AML-193 (cell line): ENCODE data around the gene PPP4R2.
"Not testable (repeated sequence)": the region's sequence is repeated elsewhere in the genome, so short reads cannot be mapped to it uniquely, and the experiment has no call there.

Experiments
- DNase-seq, 2 experiments: peaks; one replicate each; lab custom pipeline; 2025; lab: John Stamatoyannopoulos, UW

PPP4R2 gene

DNA sequence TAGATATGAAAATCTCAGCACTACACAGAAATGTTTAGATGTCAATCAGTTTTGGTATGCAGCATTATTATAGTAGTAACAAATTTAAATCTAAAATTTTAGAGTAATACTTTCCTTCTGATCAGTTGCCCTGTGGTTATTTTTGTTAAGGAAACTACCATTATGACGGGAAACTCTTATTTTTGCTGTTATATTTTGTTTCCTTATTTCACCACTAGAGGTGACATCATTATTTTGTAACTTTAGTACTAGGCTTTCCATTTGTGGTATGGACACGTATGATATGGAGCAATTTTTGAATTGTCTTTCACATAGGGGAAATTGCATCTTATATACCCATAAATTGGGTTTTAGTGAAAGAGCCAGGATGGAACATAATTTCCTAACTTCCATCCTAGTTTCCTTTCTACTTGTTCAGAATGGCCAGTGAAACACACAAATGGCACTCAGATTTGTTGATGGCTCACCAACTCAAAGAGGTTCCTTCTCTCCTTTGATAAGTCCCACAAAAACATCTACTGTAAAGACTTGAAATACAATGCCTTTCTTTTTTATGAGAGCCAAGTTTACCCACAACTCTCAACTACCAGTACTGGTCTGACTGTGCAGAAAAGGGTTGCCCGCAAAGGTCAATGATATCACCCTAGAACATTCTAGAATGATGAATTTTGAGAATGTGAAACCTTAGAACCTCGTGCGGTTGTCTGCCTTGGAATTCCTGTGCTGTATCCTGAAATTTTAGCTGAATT is 19.4 kb upstream of the PPP4R2 start:
- peak; percentile 99 for DNase-seq

DNA sequence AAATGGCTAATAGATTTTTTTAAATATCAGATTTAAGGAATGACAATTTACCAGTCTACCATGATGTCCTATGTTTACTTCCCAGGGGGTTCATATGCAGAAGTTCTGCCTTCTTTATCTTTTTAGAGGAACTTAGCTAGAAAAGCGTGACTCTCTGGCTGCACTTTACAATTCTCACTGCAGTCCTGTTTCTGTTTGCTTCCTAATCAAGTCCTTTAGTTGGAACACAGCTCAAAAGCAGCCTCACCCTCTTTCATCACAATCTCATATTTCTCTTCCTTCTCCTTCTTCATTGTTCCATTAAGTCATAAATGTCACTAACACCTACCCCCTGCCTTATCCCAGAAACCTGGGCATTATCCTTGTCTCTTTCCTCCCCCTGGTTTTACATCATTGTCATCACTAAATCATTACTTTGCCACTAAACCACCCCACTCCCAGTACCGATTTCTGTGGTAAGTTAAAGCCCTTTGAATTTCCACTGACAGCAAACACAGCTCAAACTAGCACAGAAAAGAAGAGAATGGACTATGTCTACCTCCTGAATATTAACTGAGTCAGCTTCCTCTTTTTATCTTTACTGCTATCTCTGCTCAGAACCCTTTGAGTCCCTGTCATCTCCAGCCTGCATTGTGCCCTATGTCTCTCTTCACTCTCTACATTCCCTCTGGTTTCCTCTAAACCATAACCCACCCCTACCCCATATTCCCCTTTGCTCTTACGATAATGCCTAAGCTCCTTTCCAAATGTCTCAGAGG is 13.8 kb upstream of the PPP4R2 start:
- DNase-seq = peak; percentile 33 to 50

DNA sequence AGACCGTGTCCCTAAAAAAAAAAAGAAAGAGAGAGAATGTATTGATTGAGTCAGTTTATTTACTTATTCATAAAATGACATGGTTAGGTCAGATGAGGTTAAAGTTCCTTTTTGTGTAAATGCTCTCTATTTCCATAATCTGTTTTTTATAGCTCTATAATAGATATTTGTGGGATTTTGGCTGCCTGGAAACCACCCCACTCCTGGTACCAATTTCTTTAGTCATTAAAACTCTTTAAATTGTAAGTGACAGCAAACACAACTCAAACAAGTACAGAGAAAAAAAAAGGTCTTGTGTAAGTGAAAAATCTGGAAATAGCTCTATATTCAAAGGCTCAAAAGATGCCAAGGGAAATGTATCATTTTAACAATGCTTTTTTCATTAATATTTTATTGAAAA is 11.0 kb upstream of the PPP4R2 start:
- no peak for DNase-seq

DNA sequence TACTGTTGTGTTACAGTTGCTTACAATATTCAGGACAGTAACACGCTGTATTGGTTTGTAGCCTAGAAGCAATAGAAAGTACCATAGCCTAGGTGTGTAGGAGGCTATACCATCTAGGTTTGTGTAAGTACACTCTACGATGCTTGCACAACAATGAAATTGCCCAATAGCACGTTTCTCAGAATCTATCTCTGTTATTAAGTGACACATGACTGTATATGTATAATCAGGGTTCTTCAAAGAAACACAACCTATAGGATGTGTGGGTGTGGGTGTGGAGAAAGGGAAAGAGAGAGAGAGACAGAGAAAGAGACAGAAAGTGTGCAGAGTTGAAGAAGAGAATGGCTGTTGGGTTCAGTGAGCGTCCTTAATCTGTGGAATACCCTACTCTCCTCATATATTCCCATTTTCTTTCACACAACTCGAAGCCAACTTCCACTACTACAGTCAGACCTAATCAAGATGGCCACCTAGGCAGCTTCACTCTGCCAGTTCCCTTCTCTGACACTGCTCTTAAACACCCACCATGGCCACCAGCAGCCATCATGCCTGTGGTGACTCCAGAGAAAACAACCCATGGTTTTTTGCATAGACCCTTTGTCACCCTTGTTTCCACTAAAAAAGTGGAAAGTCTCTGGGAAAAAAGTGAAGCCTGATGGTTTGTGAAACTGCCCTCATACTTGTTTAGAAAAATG is 5.8 kb upstream of the PPP4R2 start:
- DNase-seq = peak in 1 of 2 experiments; percentile 33

DNA sequence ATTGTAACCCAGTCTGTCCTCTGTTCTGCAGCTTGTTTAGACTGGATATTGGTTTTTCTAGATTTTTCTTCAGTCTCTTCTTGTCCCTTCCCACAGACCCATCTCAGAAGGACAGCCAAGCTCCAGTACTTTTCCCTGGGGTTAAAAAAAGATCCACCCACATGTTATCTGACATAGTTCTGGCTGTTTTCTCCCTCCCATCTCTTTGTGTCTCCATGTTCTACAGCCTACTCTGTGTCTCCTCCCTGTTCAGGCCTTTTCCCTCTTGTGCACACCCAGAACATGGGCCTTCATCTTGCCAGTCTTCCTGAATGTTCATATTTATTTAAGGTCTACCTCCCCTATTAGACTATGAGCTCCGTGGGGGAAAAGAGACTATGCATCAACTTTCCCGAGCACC is 5.1 kb upstream of the PPP4R2 start:
- no peak for DNase-seq

DNA sequence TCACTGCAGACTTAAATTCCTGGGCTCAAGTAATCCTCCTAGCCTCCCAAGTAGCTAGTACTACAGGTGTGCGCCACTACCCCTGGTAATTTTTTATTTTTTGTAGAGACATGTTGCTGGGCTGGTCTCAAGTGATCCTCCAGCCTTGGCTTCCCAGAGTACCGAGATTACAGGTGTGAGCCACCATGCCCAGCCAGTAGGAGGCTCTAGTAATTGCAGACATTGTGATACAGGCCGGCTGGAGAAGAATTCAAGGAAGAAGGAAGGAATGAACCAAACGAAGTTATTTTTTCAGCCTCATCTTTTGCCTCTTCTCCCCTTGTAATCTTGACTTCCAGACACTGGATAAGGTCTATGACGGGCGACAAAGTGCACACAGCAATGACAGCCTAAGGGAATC is 3.2 kb upstream of the PPP4R2 start:
- no peak for DNase-seq

DNA sequence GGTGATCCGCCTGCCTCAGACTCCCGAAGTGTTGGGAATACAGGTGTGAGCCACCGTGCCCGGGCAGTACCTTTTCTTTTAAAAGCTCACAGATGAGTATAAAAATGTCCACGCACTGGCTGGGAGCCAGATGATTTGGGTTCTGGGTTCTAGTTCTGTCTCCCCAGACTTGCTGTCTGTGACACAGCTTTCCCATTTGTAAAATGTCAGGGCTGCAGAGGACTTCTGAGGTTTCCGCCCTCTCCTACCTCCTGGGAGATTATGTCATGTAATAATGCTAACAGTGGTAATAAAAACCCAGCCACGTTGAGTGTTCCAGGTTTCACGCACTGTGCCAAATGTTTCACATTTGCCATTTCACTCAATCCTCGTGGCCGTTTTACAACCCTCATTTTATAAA is 1.3 kb upstream of the PPP4R2 start:
- DNase-seq = no peak

DNA sequence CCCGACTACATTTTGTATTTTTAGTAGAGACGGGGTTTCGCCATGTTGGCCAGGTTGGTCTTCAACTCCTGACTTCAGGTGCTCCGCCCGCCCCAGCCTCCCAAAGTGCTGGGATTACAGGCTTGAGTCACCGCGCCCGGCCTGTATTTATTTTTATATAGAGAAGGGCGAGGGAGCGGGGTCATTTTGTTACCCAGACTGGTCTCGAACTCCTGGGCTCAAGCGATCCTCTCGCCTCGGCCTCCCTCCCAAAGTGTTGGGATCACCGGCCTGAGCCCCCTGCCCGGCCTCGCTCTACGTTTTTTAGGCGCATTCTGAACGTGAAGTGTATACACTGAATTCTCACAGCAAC is 514 bp upstream of the PPP4R2 start:
- DNase-seq = no peak

DNA sequence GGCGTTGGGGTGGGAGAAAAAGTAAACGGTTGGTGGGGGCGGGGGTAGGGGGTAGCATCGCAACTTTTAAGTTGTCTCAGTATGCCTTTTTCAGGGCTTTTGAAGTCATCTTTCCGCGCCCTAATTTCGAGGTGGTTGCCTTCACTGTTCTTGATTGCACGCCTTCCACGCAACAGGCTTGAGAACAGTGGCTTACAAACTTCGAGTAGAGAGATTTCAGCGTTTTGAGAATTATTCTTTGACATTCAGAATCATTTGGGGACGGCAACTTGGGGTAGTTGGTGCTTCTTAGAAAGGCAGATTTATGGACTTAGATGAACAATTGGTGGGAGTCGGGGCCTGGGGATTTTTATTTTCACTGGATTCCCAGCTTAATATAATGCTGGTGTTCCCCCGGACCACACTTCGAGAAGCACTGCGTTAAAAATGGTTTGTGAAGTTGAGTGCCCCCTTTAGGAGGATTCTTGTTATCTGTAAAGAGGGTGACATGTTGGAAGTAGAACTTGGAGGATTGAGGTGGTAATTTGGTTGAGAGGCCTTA is 880 bp downstream of the PPP4R2 start:
- peak; percentile 75 for DNase-seq

DNA sequence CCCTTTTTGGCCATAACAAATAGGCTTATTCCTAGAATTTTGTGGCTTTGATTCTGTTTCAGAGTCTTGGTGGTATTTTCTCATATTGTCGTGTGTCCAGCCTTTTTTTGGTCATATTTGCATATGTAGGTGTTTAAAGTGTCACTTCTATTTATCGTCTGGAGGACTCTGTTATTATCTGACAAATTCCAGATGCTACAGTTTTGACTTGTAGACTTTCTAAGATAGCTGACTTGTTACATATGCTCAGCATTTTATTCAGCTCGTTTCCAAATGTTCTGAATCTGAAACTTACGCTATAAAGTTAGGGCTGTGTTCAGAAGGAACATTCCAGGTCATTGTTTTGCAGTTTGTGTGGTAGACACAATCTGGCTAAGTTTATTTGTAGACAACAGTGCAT is 1.9 kb downstream of the PPP4R2 start:
- DNase-seq = no peak

DNA sequence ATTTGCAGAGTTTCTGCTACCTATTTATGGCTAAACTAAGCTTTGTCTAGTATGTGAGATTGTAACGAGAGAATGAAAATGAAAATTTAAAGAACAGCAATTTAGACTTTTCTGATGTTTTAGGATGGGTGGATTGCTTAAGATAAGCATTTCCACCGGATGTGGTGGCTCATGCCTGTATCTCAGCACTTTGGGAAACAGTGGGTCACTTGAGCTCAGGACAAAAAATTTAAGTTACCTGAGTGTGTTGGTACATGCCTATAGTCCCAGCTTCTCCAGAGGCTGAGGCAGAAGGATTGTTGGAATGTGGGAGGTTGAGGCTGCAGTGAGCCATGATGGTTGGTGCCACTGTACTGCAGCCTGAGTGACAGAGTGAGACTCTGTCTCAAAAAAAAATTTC is 3.3 kb downstream of the PPP4R2 start:
- no peak for DNase-seq

DNA sequence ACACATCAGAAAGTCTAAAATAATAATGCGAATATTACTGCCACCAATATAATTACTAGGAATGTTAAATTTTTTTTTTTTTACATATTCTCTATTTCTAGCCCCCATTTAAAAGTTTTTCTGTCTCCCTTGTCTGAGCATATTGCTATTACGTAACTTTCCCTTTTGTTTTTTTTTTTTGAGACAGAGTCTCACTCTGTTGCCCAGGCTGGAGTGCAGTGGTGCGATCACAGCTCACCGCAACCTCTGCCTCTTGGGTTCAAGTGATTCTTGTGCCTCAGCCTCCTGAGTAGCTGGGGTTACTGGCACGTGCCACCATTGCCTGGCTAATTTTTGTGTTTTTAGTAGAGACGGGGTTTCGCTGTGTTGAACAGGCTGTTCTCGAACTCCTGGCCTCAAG is 6.4 kb downstream of the PPP4R2 start:
- DNase-seq = not testable (repeated sequence)

DNA sequence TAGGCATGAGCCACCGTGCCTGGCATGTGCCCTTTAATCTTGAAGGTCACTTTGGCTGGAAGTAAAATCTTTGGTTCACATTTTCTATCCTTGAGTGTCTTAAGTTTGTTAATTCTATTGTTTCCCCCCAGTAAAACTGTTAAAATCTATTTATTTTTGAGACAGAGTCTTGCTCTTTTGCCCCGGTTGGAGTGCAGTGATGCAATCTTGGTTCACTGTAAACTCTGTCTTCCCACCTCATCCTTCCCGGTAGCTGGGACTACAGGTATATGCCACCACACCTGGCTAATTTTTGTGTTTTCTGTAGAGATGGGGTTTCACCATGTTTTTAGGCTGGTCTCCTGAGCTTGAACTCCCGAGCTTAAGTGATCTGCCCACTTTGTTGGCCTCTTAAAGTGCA is 7.7 kb downstream of the PPP4R2 start:
- DNase-seq = no peak

DNA sequence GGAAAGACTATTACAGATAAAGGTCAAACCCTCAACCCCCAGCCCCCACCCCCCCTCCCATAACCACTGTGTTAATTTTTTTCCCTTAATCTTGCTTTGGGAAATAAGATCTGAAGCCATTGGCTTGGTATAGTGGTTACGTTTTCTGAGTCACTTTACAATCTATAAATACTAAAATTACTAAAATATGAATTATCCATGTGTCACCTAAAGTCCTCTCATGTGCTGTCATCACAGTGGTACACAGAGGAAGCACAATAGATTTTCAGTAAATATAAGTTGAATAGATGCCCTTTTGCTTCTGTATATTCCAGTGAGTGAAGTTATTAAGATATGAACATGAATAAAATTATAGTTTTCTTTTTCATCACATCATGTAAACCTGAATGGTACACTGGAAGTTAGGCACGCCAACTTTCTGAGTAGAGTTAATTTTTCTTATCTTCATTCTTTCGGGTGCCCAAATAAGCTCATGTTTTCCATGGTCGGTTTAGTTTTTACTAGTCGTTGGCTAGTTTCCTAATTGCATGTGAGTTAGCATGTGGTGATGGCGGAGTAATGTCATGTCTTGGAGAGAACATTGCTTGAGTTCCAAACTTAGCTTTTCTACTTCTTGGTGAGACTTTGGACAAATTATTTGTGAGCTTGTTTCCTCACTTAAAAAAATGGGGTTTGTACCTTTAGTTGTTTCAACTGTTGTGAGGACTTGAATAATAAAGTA is 11.5 kb downstream of the PPP4R2 start:
- DNase-seq = no peak

DNA sequence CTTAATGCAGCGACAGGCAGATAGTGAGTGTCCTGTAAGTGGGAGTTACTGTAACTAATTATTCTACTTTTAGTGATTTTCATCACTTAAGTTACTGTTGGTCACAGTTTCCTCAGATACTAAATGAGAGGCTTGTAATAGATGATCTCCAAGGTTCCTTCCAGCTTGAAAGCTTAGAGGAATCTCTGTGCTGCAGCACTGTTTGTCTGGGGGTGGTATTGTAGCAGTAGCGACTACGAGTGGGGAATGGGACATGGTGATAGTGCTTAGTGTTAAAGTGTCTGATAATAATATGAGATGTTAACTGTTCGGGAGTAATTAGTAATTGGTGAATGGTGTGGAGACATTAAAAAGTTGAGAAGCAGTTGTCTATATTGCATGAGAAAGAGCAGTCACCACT is 12.4 kb downstream of the PPP4R2 start:
- no peak for DNase-seq

DNA sequence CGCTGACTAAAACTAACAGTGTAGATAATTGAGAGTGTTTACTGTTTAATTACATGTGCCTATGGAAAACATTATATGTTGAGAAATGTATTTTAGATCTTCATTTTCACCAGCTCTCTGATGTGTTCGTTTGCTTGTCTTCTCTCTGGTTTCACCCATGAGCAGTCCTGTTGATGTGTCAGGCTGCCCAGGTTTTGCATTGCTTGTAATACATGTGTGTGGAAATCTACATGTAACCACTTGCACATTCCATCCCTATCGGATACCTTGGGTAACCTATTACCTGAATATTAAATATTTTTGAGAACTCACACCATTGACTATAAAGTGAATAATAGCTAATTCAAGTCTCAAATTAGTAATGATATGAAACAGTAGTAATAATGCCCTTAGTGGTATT is 13.1 kb downstream of the PPP4R2 start:
- no peak for DNase-seq

DNA sequence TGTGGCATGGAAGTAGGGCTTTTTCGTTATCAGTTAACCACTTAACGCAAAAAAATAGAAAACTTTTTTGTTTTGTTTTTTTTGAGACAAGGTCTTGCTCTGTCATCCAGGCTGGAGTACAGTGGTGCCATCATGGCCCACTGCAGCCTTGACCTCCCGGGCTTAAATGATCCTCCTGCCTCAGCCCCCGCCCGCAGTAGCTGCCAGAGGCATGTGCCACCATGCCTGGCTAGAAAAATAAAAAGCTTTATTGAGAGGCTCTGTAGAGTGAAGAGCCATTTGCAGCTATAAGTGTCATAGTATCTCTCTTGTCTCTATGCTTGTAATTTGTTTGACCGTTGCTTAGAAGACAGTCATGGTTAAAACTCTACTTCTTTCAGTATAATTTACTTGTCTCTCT is 13.5 kb downstream of the PPP4R2 start:
- DNase-seq = no peak

DNA sequence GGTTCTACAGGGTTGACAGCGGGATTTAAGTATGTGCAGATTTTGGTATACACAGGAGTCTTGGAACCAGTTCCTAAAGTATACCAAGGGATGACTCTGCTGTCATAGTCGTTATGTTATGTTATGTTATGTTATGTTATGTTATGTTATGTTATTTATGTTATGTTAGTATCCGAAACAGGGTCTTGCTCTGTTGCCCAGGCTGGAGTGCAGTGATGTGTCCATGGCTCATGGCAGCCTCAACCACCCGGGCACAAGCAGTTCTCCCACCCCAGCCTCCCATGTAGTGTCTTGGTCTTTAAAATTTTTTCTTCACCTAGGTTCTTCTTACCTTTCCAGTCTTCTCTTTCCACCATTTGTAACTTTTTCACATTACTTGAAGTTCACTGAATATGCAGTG is 21.7 kb downstream of the PPP4R2 start:
- DNase-seq = no peak

DNA sequence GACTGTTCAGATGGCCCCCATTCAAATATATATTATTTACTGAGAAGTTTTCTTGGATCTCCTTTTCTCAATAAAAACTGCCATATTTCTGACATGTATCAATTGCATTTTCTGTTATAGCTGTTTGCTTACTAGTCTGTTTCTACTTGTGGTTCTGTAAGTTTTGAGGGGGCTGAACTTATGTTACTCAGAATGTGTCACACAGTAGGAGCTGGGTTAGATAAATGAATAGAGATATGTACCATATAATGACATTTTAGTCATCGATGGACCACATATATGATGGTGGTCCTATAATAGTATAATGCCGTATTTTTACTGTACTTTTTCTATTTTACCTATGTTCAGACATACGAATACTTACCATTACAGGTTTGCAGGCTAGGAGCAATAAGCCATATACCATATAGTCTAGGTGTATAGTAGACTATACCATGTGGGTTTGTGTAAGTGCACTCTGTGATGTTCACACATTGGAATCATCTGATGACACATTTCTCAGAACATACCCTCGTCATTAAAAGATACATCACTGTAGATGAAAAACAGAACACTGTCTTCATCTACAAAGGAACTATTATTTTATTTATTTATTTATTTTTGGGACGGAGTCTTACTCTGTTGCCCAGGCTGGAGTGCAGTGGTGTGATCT is 22.3 kb downstream of the PPP4R2 start:
- DNase-seq = no peak

DNA sequence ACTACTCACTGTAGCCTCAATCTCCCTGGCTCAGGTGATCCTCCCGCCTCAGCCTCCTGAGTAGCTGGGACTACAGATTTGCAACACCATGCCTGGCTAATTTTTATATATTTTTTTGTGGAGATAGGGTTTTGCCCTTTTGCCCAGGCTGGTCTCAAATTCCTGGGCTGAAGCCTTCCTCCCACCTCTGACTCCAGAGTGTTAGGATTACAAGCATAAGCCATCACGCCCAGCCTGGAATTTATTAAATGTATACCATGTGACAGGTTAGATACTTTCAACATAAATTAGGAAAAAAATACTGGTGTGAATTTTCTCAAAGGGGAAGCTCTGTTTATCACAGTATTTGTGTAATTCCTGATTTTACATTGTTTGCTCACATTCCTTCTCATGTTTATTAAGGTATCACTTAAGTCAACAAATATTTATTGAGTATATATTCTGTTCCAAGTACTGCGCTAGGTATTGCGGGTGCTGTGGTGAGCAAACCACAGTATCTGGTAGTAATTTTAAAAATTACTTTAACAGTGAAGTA is 24.8 kb downstream of the PPP4R2 start:
- no peak for DNase-seq

DNA sequence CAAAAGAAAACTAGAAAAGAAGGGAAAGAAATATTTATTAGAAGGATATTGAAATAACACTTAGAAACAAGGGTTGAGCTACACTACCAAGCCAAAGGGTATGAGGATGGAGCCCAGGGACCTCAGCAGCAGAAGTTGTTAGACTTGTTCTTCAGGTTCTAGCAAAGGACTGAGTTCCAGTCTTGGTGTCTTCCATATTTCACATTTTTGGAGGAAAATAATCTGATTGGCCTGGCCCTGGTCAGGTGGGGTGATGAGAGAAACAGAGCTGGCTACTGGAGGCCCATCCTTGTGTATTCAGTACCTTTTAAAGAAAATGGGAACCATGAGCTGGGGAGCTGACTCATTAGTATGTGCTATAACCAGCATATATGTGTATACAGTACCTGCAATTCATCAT is 28.2 kb downstream of the PPP4R2 start:
- DNase-seq = no peak
